ENCODE data around the gene MYLK2. TPM values are rescaled to one million over a fixed set of nuclear protein-coding genes. Genes with fewer than 3 reads are reported as not detected.

Gene MYLK2
- polyA plus RNA-seq, 1 donor, result 0.21 TPM

- H3K4me3 ChIP-seq (ENCODE audit: low read length), result no peak overlapping the region
- WGBS (ENCODE audit: insufficient coverage, low lambda C conversion rate), result 80% methylated on average over 1 of the region's 9 CpGs
- H3K27me3 ChIP-seq (ENCODE audit: control insufficient read depth, insufficient read depth, low read length), result peaks cover 4% of the 10 kb centered on the region
- H3K4me1 ChIP-seq (ENCODE audit: control insufficient read depth, insufficient read depth, low read length), result peaks cover 14% of the 10 kb centered on the region
- no peaks in the 10 kb centered on the region for H3K36me3 ChIP-seq (ENCODE audit: control insufficient read depth, insufficient read depth, low read length)
- no peak overlapping the region for H3K27ac ChIP-seq (ENCODE audit: low read length)
- DNase-seq, result no peak
- H3K9me3 ChIP-seq (ENCODE audit: control insufficient read depth, low read depth, low read length), result no peaks in the 10 kb centered on the region
These were observed 16.4 kb downstream of the MYLK2 start for GRCh38 chr20:31835554-31835953.

- no CpG with 5 or more reads among the region's 14 CpGs for WGBS (ENCODE audit: insufficient coverage, low lambda C conversion rate)
- Histone ChIP-seq H3K27me3 (ENCODE audit: control insufficient read depth, insufficient read depth, low read length) (peaks cover 4% of the 10 kb centered on the region), H3K27ac (ENCODE audit: low read length) (no peak overlapping the region), H3K9me3 (ENCODE audit: control insufficient read depth, low read depth, low read length) (no peaks in the 10 kb centered on the region), H3K36me3 (ENCODE audit: control insufficient read depth, insufficient read depth, low read length) (no peaks in the 10 kb centered on the region), H3K4me3 (ENCODE audit: low read length) (no peak overlapping the region), H3K4me1 (ENCODE audit: control insufficient read depth, insufficient read depth, low read length) (peaks cover 14% of the 10 kb centered on the region)
- DNase-seq, result peak; percentile 49 to 68
These were observed 17.1 kb downstream of the MYLK2 start for GRCh38 chr20:31835977-31836852.

- H3K36me3 ChIP-seq (ENCODE audit: control insufficient read depth, insufficient read depth, low read length), result no peaks in the 10 kb centered on the region
- H3K4me1 ChIP-seq (ENCODE audit: control insufficient read depth, insufficient read depth, low read length), result peaks cover 14% of the 10 kb centered on the region
- WGBS (ENCODE audit: insufficient coverage, low lambda C conversion rate), result no CpG with 5 or more reads among the region's 5 CpGs
- peaks cover 4% of the 10 kb centered on the region for H3K27me3 ChIP-seq (ENCODE audit: control insufficient read depth, insufficient read depth, low read length)
- H3K9me3 ChIP-seq (ENCODE audit: control insufficient read depth, low read depth, low read length), result no peaks in the 10 kb centered on the region
- no peak for DNase-seq
- no peak overlapping the region for H3K27ac ChIP-seq (ENCODE audit: low read length)
- no peak overlapping the region for H3K4me3 ChIP-seq (ENCODE audit: low read length)
These were observed 17.9 kb downstream of the MYLK2 start for GRCh38 chr20:31836853-31837608.

GRCh38 chr20:31837896-31838397 lies 18.8 kb downstream of the MYLK2 start:
- peaks cover 14% of the 10 kb centered on the region for H3K4me1 ChIP-seq (ENCODE audit: control insufficient read depth, insufficient read depth, low read length)
- no CpG with 5 or more reads among the region's 3 CpGs for WGBS (ENCODE audit: insufficient coverage, low lambda C conversion rate)
- H3K27me3 ChIP-seq (ENCODE audit: control insufficient read depth, insufficient read depth, low read length), result peaks cover 4% of the 10 kb centered on the region
- no peaks in the 10 kb centered on the region for H3K36me3 ChIP-seq (ENCODE audit: control insufficient read depth, insufficient read depth, low read length)
- no peaks in the 10 kb centered on the region for H3K9me3 ChIP-seq (ENCODE audit: control insufficient read depth, low read depth, low read length)
- H3K4me3 ChIP-seq (ENCODE audit: low read length), result no peak overlapping the region
- DNase-seq, result no peak
- H3K27ac ChIP-seq (ENCODE audit: low read length), result no peak overlapping the region

- no peaks in the 10 kb centered on the region for H3K9me3 ChIP-seq (ENCODE audit: control insufficient read depth, low read depth, low read length)
- 60% methylated on average over 1 of the region's 9 CpGs for WGBS (ENCODE audit: insufficient coverage, low lambda C conversion rate)
- H3K4me1 ChIP-seq (ENCODE audit: control insufficient read depth, insufficient read depth, low read length), result peaks cover 11% of the 10 kb centered on the region
- H3K27ac ChIP-seq (ENCODE audit: low read length), result no peak overlapping the region
- no peaks in the 10 kb centered on the region for H3K36me3 ChIP-seq (ENCODE audit: control insufficient read depth, insufficient read depth, low read length)
- DNase-seq, result no peak
- peaks cover 4% of the 10 kb centered on the region for H3K27me3 ChIP-seq (ENCODE audit: control insufficient read depth, insufficient read depth, low read length)
- no peak overlapping the region for H3K4me3 ChIP-seq (ENCODE audit: low read length)
These were observed 19.6 kb downstream of the MYLK2 start for GRCh38 chr20:31838646-31839292.

- Histone ChIP-seq H3K36me3 (ENCODE audit: control insufficient read depth, insufficient read depth, low read length) (no peaks in the 10 kb centered on the region), H3K27me3 (ENCODE audit: control insufficient read depth, insufficient read depth, low read length) (peaks cover 4% of the 10 kb centered on the region), H3K4me1 (ENCODE audit: control insufficient read depth, insufficient read depth, low read length) (peaks cover 11% of the 10 kb centered on the region), H3K27ac (ENCODE audit: low read length) (no peak overlapping the region), H3K4me3 (ENCODE audit: low read length) (no peak overlapping the region), H3K9me3 (ENCODE audit: control insufficient read depth, low read depth, low read length) (no peaks in the 10 kb centered on the region)
- DNase-seq, result no peak
- no CpG with 5 or more reads among the region's 5 CpGs for WGBS (ENCODE audit: insufficient coverage, low lambda C conversion rate)
These were observed 20.8 kb downstream of the MYLK2 start for GRCh38 chr20:31839782-31840487.

GRCh38 chr20:31840906-31841816 lies 22.0 kb downstream of the MYLK2 start:
- H3K27ac ChIP-seq (ENCODE audit: low read length), result no peak overlapping the region
- no CpG with 5 or more reads among the region's 15 CpGs for WGBS (ENCODE audit: insufficient coverage, low lambda C conversion rate)

GRCh38 chr20:31841928-31842327 lies 22.8 kb downstream of the MYLK2 start:
- no CpG with 5 or more reads among the region's 8 CpGs for WGBS (ENCODE audit: insufficient coverage, low lambda C conversion rate)
- no peaks in the 10 kb centered on the region for H3K9me3 ChIP-seq (ENCODE audit: control insufficient read depth, low read depth, low read length)
- H3K27me3 ChIP-seq (ENCODE audit: control insufficient read depth, insufficient read depth, low read length), result peaks cover 6% of the 10 kb centered on the region
- no peak overlapping the region for H3K27ac ChIP-seq (ENCODE audit: low read length)
- H3K4me3 ChIP-seq (ENCODE audit: low read length), result no peak overlapping the region
- peak in 1 of 2 donors; percentile 38 for DNase-seq
- no peaks in the 10 kb centered on the region for H3K4me1 ChIP-seq (ENCODE audit: control insufficient read depth, insufficient read depth, low read length)
- no peaks in the 10 kb centered on the region for H3K36me3 ChIP-seq (ENCODE audit: control insufficient read depth, insufficient read depth, low read length)

More at GRCh38 chr20:31840906-31841816, 22.0 kb downstream of the MYLK2 start:
- peaks cover 4% of the 10 kb centered on the region for H3K27me3 ChIP-seq (ENCODE audit: control insufficient read depth, insufficient read depth, low read length)
- H3K4me1 ChIP-seq (ENCODE audit: control insufficient read depth, insufficient read depth, low read length), result peaks cover 5% of the 10 kb centered on the region
- no peaks in the 10 kb centered on the region for H3K36me3 ChIP-seq (ENCODE audit: control insufficient read depth, insufficient read depth, low read length)
- H3K4me3 ChIP-seq (ENCODE audit: low read length), result no peak overlapping the region
- no peaks in the 10 kb centered on the region for H3K9me3 ChIP-seq (ENCODE audit: control insufficient read depth, low read depth, low read length)
- no peak for DNase-seq

GRCh38 chr20:31842471-31843157 lies 23.5 kb downstream of the MYLK2 start:
- Histone ChIP-seq H3K9me3 (ENCODE audit: control insufficient read depth, low read depth, low read length) (no peaks in the 10 kb centered on the region), H3K27ac (ENCODE audit: low read length) (no peak overlapping the region), H3K27me3 (ENCODE audit: control insufficient read depth, insufficient read depth, low read length) (peaks cover 6% of the 10 kb centered on the region), H3K4me3 (ENCODE audit: low read length) (no peak overlapping the region), H3K36me3 (ENCODE audit: control insufficient read depth, insufficient read depth, low read length) (no peaks in the 10 kb centered on the region), H3K4me1 (ENCODE audit: control insufficient read depth, insufficient read depth, low read length) (no peaks in the 10 kb centered on the region)
- WGBS (ENCODE audit: insufficient coverage, low lambda C conversion rate), result no CpG with 5 or more reads among the region's 12 CpGs
- no peak for DNase-seq
